ENCODE data around the gene RUNX2.

Gene RUNX2

DNA sequence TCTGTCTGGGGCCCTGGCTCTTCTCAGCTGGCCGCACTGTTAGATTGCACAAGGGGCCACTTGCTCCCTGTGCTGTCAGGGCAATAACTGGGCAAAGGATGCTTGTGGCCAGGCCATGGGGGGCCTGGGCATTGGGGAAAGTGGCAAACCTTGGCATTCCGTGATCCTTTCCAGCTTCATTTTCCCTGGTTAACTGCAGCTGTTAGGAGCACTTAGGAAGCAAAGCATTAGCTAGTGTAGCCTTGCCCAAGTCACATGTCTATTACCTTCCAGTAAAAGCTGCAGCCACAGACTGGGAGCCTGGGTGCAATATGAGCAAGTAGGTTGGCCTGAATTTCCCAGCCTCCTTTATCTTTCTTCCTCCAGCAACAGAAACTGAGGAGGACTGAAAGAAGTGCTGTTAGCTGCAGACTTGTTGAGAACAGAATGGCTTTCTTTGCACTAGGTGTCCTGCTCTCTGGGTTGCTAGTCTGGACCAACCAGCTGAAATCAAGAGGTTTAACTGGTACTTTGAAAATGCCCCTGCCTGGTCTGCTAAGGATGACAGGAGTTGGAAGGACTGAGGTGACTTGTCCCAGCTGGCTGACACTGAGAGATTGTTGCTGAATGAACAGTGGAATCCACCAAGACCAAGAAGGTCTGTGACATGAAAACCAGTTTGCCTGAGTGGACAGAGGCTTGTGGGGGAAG, 361.9 kb downstream of the RUNX2 start:
- DNase-seq, result no peak

DNA sequence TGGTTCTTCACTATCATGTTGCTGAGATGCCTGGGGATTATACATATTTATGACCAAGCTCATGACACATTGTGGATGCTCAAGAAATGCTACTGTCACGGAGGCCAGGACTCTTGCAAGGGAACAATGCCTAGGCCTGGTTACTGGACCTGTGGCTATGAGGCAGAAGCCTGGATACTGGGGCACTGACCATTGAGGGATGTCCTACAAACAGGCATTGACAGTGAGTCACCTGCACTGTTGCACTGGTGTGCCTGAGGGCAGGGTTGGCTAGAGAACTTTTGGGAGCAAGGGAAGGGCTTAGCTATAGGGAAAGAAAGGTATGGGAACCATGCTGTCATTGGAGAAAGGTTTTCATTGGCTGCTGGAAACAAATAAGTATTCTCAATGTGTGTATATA, 362.7 kb downstream of the RUNX2 start:
- DNase-seq, result no peak

DNA sequence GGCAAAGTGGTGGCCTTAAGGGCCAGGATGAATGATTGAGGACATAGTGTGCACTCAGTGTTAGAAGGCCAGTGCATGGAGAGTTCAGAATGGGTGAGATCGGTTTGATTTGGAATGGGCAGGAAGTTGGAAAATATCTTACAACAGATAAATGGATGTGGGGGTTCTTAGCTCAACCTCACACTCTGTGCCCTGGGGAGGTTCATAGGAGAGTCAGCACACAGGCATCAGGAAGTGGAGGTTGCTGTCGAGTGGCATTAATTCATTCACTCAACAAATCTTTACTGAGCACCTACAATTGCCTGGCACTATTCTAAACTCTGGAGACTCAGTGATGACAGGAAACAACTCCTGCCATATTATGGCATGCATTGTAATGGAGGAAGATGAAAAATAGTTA, 363.3 kb downstream of the RUNX2 start:
- no peak for DNase-seq

DNA sequence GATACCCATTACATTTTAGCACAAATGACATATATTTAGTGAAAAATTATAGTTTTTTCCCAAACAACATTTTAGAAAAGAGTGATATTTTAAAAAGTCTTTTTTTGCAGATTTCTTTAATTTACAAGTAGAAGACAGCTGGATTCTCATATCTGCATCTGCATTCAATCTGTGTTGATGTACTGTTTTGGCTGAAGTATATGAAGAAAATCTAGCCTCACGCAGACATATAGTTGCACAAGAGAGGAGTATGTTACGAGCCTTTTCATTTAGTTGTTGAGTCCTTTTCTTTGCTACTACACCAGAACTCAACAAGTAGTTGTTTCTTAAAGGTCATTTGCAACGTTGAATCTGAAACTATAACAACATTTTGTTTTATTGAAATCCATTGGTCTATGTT, 363.9 kb downstream of the RUNX2 start:
- DNase-seq, result no peak

DNA sequence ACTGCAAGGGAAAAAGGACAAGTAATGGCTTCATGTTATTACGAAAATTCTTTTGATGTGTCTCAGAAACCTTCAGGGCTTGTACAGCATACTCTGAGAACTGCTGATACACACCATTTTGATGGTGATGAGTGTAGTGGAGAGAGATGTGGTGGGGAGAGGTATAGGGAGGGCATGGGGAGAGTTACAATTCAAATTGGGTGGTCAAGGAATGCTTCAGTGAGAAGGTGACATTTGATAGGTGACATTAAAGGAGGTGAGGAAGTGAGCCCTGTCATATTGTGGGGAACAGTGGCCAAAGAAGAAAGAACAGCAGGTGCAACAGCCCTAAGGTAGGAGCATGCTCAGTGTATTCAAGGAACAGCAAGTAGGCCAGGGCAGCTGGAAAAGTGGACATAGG, 368.6 kb downstream of the RUNX2 start:
- no peak for DNase-seq

DNA sequence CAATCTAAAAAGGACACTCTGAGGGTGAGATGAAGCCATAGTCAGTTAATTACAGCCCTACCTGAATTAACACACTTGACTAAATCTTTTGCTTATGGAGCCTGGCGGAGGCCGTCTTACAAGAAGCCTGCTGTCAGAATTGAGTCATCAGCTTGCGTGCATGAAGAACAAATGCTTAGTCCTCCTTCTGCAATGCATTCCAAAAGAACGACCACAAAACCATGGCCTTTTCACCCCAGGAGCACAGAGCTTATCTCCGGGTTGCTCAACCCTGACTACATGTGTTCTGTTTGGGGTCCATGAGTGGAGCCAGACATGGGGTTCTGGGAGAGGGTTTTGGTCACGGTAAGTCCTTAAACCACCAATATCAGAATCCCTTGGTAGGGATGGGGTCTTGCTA, 369.5 kb downstream of the RUNX2 start:
- no peak for DNase-seq

DNA sequence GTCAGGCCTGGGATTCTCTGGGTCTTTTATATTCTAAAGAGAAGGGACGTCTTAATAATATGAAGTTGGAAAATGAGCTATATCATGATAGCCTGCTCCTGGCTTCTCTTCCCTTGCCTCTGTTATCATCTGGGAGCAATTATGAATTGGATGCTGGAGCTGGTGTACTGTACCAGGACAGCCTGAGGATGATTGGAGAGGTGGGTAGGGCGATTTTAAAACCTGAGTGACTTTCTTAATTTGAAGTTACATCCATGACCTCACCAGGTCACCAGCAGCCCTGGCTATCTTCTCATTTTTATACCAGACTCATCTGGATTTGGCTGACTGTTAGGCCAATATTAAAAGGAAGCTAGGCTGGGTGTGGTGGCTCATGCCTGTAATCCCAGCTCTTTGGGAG, 369.9 kb downstream of the RUNX2 start:
- no peak for DNase-seq

DNA sequence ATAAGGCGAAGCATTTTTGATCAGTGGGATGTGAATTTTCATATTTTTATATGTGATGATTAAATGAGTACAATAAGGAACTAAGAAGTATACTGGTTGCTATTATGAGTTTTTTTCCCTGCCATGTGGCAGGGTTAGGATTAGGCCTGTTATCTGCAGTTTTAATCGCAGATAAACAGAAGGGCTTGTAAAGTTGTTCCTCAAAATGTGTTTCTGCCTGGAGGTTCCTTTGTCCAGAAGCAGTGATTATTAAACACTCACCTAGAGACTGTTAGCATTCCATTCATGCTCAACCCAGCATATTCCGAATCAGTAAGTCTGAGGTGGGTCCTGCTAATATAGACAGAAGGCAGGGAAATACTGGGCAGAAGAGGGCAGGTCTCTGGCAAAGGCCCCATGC, 371.5 kb downstream of the RUNX2 start:
- DNase-seq, result no peak

DNA sequence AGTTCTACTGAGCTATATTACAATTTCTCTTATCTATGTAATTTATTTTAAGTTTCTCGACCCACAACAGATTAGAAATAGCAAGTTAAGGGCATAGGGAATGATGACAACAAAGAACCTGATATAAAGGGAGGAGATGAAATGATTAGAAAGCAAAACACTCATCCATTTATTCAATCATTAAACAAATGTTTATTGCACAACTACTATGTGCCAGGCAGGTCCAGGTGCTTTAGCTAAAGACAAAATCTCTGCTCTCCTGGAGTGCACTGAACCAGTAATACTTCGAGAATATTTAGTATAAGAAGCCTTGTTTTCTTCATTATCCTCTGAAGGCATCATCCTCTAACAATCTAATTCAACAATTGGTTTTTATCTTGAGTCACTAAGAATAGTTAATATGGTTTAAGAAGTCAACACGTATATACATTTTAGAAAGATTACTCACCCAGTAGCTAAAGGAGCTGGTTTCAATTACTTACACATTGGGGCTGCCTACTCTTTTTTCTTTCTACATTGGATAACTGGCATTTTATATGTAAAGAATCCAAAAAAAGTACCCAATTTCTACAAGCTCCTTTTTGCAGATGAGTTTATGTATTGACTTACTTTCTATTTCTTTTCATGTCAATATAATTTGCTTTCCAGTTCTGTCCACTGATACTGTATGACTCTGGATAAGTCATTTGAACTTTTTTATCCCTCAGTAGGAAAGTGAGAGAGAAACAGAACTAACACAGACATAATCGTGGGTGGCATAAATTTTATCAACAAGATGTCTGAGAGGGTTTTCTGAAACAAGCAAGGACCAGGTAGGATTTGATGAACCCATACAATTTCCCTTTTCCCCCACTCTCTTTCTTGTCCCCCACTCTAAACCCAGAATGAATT, 375.0 kb downstream of the RUNX2 start:
- no peak for DNase-seq

DNA sequence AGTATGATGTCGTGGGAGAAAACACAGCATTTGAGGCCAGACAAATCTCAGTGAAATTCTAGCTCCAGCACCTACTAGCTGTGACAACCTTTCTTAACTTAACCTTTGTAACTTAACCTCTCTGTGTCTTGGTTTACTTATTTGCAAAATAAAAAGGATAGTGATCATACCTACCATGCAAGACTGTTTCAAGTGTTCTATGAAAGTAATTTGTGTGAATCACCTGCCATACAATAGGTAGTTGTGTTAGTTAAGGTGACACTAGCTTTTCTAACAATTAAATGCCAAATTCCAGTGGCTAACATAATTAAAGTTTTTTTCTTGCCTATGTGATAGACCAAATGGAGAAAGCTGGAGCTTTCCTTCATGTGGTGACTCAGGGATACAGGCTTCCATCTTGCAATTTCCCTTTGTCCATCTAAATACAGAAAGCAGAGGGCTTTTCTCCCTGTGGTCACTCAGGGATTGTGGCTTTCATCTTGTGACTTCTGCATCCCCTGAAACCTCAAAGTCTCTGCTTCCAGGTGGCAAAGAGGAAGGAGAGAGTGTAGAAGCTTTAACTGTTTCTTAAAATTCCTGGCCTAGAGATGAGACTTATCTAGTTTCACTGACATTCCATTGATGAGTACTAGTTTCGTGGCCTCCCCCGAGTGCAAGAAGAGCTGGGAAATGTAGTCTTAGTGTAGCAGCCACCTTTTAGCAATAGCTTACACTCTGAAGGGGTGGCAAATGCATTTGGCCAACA, 376.1 kb downstream of the RUNX2 start:
- DNase-seq, result no peak

DNA sequence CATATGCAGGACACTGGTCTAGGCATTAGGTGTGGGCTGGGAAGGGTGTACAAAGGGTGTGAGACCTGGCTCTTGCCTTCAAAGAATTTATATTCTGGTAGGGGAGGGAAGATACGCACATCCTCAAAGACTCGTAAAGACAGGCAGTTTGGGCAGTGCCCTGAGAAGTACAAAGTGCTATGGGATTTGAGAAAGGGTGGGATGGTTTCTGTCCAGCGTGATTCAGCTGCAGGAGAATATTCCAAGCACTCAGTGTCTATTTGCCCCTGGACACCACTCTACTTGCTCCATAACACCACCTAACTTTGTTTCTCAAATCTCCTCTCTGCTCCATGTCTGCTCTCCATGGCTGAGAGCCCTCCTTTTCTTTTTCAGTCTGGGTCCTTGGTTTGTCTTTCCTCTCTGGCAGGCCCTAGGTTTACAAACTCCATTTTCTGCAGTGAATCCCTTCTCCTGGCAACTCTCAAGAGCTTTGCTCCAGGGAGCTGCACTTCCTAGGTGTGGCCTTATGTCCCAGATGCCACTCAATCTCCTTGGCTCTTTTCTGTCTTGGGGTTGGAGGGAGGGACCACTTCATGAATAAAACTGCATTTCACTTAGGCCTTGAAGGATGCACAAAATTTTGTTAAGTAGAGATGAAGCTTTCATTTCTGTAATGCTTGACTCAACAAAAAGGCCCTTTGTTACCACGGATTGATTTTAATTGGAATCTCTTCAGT, 377.2 kb downstream of the RUNX2 start:
- DNase-seq, result no peak

DNA sequence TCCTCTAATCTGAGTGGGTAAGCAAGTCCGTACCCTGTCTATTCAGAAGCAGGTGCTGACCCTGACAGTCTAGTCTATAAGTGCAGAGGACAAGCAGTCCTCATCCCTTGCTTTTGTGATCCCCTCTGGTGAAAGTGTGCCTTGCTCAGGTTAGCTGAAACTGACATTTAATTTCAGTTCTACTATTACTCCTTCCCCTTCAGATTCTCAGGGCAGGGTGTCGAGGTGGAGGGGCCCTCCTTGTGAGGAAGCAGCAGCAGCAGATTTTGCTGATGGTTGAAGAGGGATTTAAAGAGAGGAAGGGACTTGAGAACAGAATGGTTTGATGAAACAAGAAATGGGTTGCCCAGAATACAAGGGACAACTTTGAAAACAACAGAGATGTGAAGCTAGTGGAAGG, 378.2 kb downstream of the RUNX2 start:
- DNase-seq, result no peak

DNA sequence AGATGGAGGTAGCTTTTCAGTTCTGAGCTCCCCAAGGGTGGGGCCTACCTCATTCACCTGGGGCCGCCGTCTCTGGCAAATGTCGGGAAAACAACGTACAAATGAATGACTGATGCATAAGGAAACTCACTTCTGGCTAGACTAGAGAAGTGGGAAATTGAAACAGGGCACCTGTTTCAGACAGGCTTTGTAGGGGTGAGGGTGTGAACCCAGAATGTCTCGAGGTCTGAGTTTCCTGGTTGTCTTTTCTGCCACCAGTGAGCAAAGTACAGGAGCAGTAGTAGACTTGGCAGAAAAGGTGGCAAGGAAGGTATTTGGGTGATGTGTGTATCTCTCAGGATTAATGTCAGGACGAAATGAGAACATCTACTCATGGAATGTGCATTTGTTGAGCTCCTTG, 379.0 kb downstream of the RUNX2 start:
- DNase-seq, result no peak

DNA sequence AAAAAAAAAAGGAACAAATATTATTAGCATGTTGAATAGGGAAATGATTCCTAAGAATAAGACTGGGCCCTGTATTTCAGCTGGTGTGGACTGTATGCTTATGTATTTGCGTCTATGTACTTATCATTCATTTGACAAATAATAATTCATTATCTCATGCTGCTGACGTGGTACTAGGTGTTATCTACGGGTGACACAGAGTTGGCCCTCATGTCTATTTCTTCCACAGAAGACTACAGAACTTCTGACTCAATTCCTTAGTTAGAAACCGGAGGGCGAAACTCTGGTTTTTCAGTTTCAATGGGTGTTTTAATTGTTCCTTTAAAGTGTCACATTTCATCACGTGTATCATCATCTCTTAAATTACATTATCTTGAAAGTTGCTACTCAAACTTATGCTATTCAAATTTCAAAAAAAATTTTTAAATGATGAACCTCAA, 381.7 kb downstream of the RUNX2 start:
- DNase-seq, result no peak

DNA sequence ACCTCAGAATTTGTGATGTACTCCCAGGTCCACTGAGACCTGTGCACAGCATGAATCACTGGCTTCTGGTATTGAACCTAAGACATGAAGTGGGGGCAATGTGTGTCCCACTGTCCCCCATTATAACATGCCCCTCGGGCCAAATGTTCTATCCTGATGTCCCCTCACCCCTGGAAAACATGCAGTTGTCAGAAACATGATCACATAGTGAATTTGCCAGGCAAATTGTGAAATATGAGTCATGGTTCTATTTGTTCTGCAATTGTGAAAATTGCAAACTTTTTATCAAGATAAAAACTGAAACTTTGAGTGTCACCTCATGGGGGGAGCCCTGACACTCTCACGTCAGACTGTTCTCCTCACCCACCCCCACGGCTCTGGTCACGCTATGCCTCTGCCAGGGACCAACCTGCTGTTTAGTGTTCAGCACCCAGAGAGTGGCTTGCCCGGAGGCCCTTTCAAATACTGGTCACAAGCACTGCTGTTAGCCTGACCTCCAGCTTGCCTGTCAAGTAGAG, 382.2 kb downstream of the RUNX2 start:
- no peak for DNase-seq

DNA sequence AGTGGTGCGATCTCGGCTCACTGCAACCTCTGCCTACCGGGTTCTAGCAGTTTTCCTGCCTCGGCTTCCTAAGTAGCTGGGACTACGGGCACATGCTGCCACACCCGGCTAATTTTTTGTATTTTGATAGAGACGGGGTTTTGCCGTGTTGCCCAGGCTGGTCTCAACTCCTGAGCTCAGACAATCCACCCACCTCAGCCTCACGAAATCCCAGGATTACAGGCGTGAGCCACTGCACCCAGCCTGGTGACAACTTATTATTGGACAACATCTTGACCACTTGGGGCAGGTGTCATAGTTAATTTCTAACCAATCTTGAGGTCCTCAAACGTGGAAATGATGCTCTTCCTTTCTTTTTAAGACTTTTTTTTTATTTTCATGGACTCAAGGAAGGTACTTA, 383.9 kb downstream of the RUNX2 start:
- DNase-seq, result no peak

DNA sequence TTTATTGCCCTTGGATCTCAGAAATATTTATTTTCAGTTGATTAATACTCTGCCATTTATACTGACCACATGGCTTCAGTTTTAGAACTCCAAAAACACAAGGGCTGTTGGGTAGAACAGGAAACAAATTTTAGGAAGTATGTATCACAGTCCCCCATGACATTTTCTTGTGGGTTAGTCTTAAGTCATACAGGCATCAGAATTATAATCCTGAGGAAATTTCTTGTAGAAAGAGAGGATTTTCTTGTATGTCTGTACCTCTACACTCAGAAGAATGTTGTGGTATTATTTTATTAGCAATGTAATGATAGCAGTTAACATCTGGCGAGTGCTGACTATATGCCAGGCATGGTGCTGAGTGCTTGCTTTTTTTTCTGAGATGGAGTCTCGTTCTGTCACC, 384.7 kb downstream of the RUNX2 start:
- no peak for DNase-seq

Data from KG1 (cell line).